HG03103 (cell line): Measurements from ENCODE around the gene SPARCL1.
"Not testable (repeated sequence)": the region's sequence is repeated elsewhere in the genome, so short reads cannot be mapped to it uniquely, and the experiment has no call there.

Experiments
- ATAC-seq: cut with Tn5 transposase; IDR thresholded peaks from one replicate; pipeline ENCODE4 v1.9.1; 2021; ENCODE audit warnings: low read depth; ENCODE audit not compliant: unreplicated experiment

SPARCL1 gene

DNA sequence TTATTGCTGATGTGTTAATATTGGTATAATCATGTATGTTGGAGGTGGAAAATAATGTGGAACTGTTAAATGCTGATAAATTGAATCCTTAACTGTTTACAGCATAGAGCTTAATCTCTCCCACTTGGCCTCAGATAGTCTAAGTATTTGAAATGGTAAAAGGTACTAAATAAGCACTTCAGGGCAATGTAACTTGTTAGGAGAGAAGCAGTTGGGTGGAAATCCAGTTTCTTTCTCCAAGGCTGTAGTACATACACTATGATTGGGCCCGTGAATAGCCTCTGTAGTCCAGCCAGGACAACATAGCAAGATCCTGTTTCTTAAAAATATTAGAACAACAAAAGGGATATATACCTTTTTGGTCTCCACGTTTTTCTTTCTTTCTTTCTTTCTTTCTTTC is 67.1 kb downstream of the SPARCL1 start:
- no peak for ATAC-seq

DNA sequence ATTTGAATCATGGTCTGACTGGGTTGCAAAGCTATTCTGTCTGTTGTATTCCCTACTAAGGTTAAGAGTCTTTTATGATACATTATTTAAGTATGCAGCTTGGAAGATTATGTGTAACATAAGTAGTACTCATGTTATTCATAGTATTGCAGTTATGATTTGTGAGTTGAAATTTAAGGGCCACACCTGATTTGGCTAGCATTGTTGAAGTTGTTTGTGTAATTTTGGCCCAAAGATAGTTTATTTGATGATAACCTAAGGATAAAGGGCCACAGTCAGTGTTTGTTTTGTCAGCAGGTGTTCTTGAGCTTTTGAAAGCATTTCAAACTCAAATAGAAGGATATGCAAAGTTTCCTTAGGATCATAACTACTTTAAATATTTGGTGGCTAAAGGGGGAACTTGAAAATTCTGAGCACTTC is 67.9 kb downstream of the SPARCL1 start:
- ATAC-seq: no peak

DNA sequence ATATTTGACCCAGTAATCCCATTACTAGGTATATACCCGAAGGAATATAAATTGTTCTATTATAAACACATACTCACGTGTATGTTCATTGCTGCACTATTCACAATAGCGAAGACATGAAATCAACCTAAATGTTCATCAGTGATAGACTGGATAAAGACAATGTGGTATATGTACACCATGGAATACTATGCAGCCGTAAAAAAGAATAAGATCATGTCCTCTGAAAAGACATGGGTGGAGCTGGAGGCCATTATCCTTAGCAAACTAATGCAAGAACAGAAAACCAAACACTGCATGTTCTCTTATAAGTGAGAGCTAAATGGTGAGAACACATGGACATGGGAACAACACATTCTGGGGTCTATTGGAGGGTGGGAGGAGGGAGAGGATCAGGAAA is 70.3 kb downstream of the SPARCL1 start:
- ATAC-seq: no peak

DNA sequence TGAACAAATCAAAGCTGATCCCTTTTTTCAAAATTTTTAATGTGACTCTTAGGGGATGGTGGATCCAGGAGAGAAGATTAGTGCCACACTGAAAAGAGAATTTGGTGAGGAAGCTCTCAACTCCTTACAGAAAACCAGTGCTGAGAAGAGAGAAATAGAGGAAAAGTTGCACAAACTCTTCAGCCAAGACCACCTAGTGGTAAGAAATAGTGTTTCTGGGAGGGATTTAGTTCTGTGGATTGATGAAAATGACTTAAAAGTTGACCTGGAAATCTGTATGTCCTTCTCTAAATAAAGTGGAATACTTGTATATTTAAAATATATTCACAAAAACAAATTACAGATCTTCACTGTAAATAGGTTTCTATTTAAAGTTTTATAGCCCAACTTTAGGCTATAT is 77.6 kb downstream of the SPARCL1 start:
- no peak for ATAC-seq

DNA sequence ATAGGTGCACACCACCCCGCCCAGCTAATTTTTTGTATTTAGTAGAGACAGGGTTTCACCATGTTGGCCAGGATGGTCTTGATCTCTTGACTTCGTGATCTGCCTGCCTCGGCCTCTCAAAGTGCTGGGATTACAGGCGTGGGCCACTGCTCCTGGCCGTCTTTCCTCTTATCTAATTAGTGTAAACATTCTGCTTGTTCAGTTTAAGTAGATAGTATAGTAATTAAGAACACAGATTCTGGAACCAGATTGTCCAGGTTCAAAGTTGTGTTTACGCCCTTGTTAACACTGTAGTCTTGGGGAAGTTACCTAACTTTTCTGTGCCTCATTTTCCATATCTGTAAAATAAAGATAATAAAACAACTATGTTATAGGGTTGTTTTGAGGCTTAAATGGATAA is 82.8 kb downstream of the SPARCL1 start:
- ATAC-seq: not testable (repeated sequence)

DNA sequence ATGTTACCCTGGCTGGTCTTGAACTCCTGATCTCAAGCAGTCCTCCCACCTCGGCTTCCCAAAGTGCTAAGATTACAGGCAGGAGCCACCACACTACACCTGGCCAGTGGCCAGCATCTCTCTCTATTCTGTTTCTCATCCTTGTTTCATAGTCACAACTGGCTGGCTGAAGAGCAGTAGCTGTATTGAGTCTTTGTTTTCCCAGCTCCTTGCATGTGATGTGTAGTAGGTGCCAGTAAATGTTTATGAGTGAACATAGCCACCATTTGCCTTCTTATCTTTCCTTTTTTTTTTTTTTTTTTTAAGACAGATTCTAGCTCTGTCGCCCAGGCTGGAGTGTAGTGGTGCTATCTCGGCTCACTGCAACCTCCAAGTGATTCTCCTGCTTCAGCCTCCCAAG is 83.2 kb downstream of the SPARCL1 start:
- no peak for ATAC-seq

DNA sequence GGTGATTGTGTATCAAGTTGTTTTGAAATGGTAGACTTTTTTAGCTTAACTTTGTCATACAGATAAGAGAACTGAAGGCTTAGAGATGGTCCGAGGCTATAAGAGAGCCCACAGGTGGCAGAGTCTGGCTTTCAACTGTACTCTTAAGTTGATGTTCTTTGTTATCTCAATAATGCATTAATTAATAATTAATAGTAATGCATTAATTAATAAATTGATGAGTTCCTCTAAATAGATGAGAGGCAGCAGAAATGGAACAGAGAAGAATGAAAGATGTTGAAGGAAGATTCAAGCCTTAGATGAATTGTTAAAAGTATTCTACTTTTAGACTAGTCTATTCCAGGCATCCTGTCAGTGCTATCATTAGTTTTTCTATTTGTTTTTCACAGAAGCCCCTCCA is 84.4 kb downstream of the SPARCL1 start:
- ATAC-seq: no peak

DNA sequence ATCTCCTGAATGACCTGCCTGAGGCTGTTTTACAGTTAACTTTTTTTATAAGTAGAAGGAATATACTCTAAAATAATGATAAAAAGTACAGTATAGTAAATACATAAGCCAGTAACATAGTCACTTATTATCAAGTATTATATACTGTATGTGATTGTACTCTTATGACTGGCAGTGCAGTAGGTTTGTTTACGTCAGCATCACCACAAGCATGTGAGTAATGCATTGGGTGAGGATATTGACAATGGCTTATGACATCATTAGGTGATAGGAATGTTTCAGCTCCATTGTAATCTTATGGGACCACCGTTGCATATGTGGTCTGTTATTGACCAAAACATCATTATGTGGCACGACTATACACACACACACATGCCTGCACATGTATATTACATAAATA is 86.3 kb downstream of the SPARCL1 start:
- no peak for ATAC-seq

DNA sequence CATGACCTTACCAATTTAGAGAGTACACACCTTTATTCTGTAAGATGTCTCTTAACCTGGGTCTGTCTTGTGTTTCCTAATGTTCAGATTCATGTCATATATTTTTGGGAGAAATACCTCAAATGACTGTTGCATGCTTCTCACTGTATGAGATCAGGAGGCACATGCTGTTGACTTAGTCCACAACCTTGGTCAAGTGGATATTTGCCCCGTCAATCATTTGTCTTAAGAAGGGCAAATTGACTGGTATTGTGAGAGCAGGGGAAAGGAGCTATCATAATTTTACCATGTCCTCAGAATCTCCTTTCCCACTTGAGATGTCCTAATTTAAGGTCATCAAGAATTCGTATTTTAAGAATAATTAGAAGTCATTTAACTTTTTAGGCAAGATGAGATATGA is 95.8 kb downstream of the SPARCL1 start:
- ATAC-seq: no peak

DNA sequence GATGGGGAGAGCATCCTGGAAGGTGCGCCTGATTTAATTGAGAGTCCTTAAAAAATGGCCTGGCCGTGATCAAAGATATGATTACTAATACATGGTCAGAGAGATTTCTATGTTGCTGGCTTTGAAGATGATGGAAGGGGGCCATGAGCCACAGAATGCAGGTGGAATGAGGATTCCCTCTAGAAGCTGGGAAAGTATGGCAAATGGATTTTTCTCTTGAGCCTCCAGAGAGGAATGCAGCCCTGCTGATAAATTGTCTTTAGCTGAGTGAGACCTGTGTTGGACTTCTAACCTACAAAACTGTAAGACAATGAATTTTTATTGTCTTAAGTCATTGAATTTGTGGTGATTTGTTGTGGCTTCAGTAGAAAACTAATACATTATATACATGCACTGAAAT is 99.1 kb downstream of the SPARCL1 start:
- ATAC-seq: no peak

DNA sequence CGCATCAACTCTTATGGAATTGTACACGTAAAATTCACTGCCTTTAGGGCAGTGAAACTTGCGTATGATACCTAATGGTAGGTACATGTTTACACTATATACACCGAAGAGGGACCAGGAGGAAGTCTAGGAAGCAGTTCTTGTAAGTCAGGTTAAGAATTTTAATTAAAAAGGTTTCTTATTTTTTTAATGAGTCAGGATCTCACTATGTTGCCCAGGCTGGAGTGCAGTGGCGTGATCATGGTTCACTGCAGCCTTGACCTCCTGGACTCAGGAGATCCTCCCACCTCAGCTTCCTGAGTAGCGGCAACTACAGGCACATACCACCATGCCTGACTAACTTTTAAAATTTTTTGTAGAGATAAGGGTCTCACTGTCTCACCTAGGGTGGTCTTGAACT is 100.2 kb downstream of the SPARCL1 start:
- ATAC-seq: no peak

DNA sequence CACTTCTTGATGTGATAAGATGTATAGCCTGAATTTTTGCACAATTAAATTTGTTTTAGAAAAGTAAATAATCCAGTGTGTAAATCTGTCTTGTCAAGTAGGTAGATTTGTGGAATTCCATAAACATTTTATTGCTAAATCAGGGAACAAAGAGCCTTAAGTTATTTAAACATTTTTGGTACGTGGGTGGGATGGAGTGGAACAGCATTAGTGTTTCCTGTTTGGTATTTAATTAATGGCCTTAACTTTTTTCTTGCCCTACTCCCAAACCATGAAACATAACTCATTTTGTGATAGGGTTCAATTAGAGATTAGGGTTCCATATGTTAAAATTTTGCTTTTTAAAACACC is 101.7 kb downstream of the SPARCL1 start:
- ATAC-seq: no peak

DNA sequence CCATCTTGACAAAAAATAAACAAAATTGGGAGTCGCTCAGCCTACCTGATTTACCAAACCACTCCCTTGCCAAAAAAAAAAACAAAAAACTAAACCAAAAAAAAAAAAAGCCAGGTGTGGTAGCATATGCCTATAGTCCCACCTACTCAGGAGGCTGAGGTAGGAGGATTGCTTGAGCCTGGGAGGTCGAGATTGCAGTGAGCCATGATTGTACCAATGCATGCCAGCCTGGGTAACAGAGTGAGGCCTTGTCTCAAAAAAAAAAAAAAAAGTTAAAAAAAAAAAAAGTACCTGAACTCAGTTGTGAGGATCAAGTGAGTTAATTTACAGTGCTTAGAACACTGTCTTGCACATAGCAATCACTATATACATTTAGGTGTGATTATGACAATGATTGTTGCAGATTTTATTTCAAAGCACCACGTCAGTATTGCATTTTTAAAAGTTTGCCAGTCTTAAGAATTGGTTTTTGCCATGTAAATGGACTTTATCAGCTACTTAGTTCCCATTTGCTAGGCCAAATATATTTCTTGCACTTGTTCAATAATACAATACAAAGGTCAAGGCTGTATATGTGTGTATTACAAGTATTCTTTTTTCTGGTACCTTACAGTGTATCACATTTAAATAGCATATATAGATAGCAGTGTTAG is 102.2 kb downstream of the SPARCL1 start:
- ATAC-seq: no peak

DNA sequence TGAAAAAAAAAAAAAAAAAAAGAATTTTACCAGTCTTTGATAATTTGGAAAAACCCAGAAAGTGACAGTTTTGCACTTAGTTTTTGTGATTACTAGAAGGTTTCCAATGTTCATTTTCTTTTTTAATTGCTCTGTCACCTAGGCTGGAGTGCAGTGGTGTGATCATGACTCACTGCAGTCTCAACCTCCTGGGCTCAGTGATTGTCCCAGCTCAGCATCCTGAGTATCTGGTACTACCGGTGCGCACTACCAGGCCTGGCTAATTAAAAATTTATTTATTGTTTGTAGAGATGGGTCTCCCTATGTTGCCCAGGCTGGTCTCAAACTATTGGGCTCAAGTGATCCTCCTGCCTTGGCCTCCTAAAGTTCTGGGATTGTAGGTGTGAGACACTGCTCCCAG is 103.5 kb downstream of the SPARCL1 start:
- ATAC-seq: no peak

DNA sequence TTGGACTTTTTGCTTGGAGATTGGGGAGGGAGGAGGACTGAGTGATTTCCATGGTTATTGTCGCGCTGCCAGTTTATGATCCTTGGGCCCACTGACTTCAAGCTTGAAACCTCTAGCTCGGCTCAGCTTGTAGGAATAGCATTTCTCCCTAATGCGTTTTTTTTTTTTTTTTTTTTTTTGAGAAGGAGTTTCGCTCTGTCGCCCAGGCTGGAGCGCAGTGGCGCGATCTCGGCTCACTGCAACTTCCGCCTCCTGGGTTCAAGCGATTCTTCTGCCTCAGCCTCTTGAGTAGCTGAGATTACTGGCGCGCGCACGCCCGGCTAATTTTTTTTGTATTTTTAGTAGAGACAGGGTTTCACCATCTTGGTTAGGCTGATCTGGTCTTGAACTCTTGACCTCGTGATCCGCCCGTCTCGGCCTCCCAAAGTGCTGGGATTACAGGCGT is 105.1 kb downstream of the SPARCL1 start:
- ATAC-seq: not testable (repeated sequence)
